Renal cortex interstitium (tissue), 11 donors: ENCODE results near the gene KRI1. TPM values are rescaled to one million over a fixed set of nuclear protein-coding genes. Genes with fewer than 3 reads are reported as not detected.
"Not testable (repeated sequence)": the region's sequence is repeated elsewhere in the genome, so short reads cannot be mapped to it uniquely, and the experiment has no call there.

Experiments used
- DNase-seq, 11 donors: peaks; one replicate each; pipeline ENCODE4 v3.0.0-alpha.2; 2013; ENCODE audit warnings: low read depth in 9 of 11, low spot score in 4 of 11; ENCODE audit errors: extremely low read depth in 1 of 11
- polyA plus RNA-seq, 3 donors: library from polyadenylated mRNA; unstranded; fragments of 120-200 nt; gene quantifications; one replicate each; pipeline ENCODE4 v1.2.1, GENCODE V29; 2013; ENCODE audit not compliant: insufficient read length in 3 of 3

Gene KRI1
- polyA plus RNA-seq, 3 donors, result 33.8 to 36.7 (median 34.4) TPM

- DNase-seq, result no peak
These were observed 32.0 kb downstream of the KRI1 start for GRCh38 chr19:10533646-10534386.

GRCh38 chr19:10532457-10532856, 33.4 kb downstream of the KRI1 start:
- DNase-seq, result no peak

- DNase-seq, result not testable (repeated sequence)
These were observed 38.9 kb downstream of the KRI1 start for GRCh38 chr19:10526887-10527286.

GRCh38 chr19:10525636-10526035, 40.2 kb downstream of the KRI1 start:
- no peak for DNase-seq

GRCh38 chr19:10523135-10523636, 42.6 kb downstream of the KRI1 start:
- DNase-seq, result no peak

GRCh38 chr19:10521461-10522171, 44.2 kb downstream of the KRI1 start:
- no peak for DNase-seq

GRCh38 chr19:10520652-10521318, 45.0 kb downstream of the KRI1 start:
- DNase-seq, result no peak

GRCh38 chr19:10519421-10519820, 46.4 kb downstream of the KRI1 start:
- DNase-seq, result no peak

GRCh38 chr19:10518444-10519361, 47.1 kb downstream of the KRI1 start:
- no peak for DNase-seq

- no peak for DNase-seq
These were observed 47.9 kb downstream of the KRI1 start for GRCh38 chr19:10517760-10518443.

GRCh38 chr19:10517361-10517759, 48.5 kb downstream of the KRI1 start, which contains the start of gene S1PR5:
S1PR5 (minus strand) TSS chr19:10517447; CDS start chr19:10515011, 2,436 bp downstream.
- no peak for DNase-seq

GRCh38 chr19:10516671-10517286, 49.0 kb downstream of the KRI1 start:
- no peak for DNase-seq

GRCh38 chr19:10516064-10516385, 49.8 kb downstream of the KRI1 start:
- DNase-seq, result no peak

GRCh38 chr19:10514211-10515145, 51.3 kb downstream of the KRI1 start:
- no peak for DNase-seq

- no peak for DNase-seq
These were observed 52.6 kb downstream of the KRI1 start for GRCh38 chr19:10513223-10513622.

GRCh38 chr19:10510301-10510802, 55.5 kb downstream of the KRI1 start:
- DNase-seq, result no peak

- DNase-seq, result no peak
These were observed 57.1 kb downstream of the KRI1 start for GRCh38 chr19:10508707-10509106.
